ENCODE data around the gene HOXB7. TPM values are rescaled to one million over a fixed set of nuclear protein-coding genes. Genes with fewer than 3 reads are reported as not detected.

HOXB7 gene
- total RNA-seq, 1 experiment from 2014 or later, result not detected

GRCh38 chr17:48558831-48559121 is 52.0 kb downstream of the HOXB7 start (continued):
- no peak for TF ChIP-seq ZNF416 (CRISPR knock-in tag; IDR thresholded peaks at IDR 0.05)
- no peak for TF ChIP-seq USF1 (CRISPR knock-in tag; IDR thresholded peaks at IDR 0.05)

GRCh38 chr17:48558057-48558830 is 52.6 kb downstream of the HOXB7 start:
- H3K36me3 Mint-ChIP-seq, result no peaks in the 10 kb centered on the region
- no peak overlapping the region for H3K4me3 Mint-ChIP-seq
- peaks cover 32% of the 10 kb centered on the region for H3K4me1 Mint-ChIP-seq
- ATAC-seq (no peak), DNase-seq (ENCODE audit: low spot score) (no peak)
- CTCF ChIA-PET, result no interaction called here
- H3K9me3 Mint-ChIP-seq, result no peaks in the 10 kb centered on the region
- TF ChIP-seq SP1 (CRISPR knock-in tag; conservative IDR thresholded peaks at IDR 0.05) (no peak), ZNF232 (CRISPR knock-in tag; IDR thresholded peaks at IDR 0.05) (no peak), KAT7 (CRISPR knock-in tag; IDR thresholded peaks at IDR 0.05; ENCODE audit: borderline replicate concordance) (no peak), NFE2L1 (CRISPR knock-in tag; IDR thresholded peaks at IDR 0.05) (no peak), ZNF281 (CRISPR knock-in tag; IDR thresholded peaks at IDR 0.05) (no peak), ATF1 (CRISPR knock-in tag; IDR thresholded peaks at IDR 0.05) (no peak), FOXJ3 (CRISPR knock-in tag; IDR thresholded peaks at IDR 0.05; ENCODE audit: borderline replicate concordance) (no peak), ZNF121 (CRISPR knock-in tag; IDR thresholded peaks at IDR 0.05) (no peak), PRDM15 (CRISPR knock-in tag; IDR thresholded peaks at IDR 0.05) (no peak), CREB1 (CRISPR knock-in tag; IDR thresholded peaks at IDR 0.05) (no peak), ELF4 (CRISPR knock-in tag; IDR thresholded peaks at IDR 0.05; ENCODE audit: low read depth) (no peak), JUN (CRISPR knock-in tag; IDR thresholded peaks at IDR 0.05) (no peak), ZNF138 (CRISPR knock-in tag; conservative IDR thresholded peaks at IDR 0.05) (no peak)
- H3K27ac Mint-ChIP-seq, result no peak overlapping the region
- peaks cover 100% of the 10 kb centered on the region; the same call in 1 of the 2 replicates for H3K27me3 Mint-ChIP-seq (ENCODE audit: low read depth)
- POLR2A ChIA-PET, result interaction anchor here (0.9 kb wide), 1 partner anchor 57 kb away, joined by 3 read pairs; no protein-coding TSS in a partner anchor

Small RNA genes lying within 50 kb of the gene (microRNA-seq; reads per million reads assigned to microRNA genes)
- not detected for gene MIR196A1 (ENCODE audit: borderline number of aligned reads)

Other genes with a start within 250 kb of the HOXB7 start
- 0.30 to 0.57 TPM in 2 of 3 replicates, not detected in the other for gene SKAP1, start 180.8 kb downstream of the HOXB7 start, total RNA-seq (2021)
- 0.41 to 0.63 TPM (median 0.55 TPM) in 3 replicates for gene HOXB1, start 80.0 kb downstream of the HOXB7 start, total RNA-seq (2021)
- gene HOXB2, start 65.9 kb downstream of the HOXB7 start, total RNA-seq (2021), result 1.3 to 3.7 TPM (median 2.0 TPM) in 3 replicates
- gene HOXB4, start 32.7 kb downstream of the HOXB7 start, total RNA-seq (2021), result 0.04 TPM in 1 of 3 replicates, not detected in the others
- gene HOXB3, start 20.8 kb downstream of the HOXB7 start, total RNA-seq (2021), result 0.09 to 0.30 TPM (median 0.11 TPM) in 3 replicates
- gene HOXB5, start 17.2 kb downstream of the HOXB7 start, total RNA-seq (2021), result not detected in 3 replicates
- gene HOXB6, start 6.0 kb downstream of the HOXB7 start, total RNA-seq (2021), result 0.11 TPM in 1 of 3 replicates, not detected in the others
- gene HOXB8, start 4.3 kb upstream of the HOXB7 start, total RNA-seq (2021), result not detected in 3 replicates
- 0.09 to 0.24 TPM (median 0.09 TPM) in 3 replicates for gene HOXB9, start 15.3 kb upstream of the HOXB7 start, total RNA-seq (2021)
- gene PRAC1, start 111.5 kb upstream of the HOXB7 start, total RNA-seq (2021), result 35.2 to 60.8 TPM (median 37.9 TPM) in 3 replicates
- gene PRAC2, start 112.2 kb upstream of the HOXB7 start, total RNA-seq (2021), result 8.0 to 22.3 TPM (median 9.2 TPM) in 3 replicates
- 1.6 to 2.8 TPM (median 1.7 TPM) in 3 replicates for gene HOXB13, start 117.7 kb upstream of the HOXB7 start, total RNA-seq (2021)
- gene TTLL6, start 206.2 kb upstream of the HOXB7 start, total RNA-seq (2021), result 3.4 to 7.0 TPM (median 4.6 TPM) in 3 replicates
- 27.0 to 32.6 TPM (median 31.2 TPM) in 3 replicates for gene CALCOCO2, start 220.0 kb upstream of the HOXB7 start, total RNA-seq (2021)